COLO829 (cell line): ENCODE results near the gene SPR.

Source experiments
- DNase-seq: peaks from one replicate; pipeline ENCODE4 v3.0.0; 2012; ENCODE audit warnings: low spot score

The SPR gene

DNA sequence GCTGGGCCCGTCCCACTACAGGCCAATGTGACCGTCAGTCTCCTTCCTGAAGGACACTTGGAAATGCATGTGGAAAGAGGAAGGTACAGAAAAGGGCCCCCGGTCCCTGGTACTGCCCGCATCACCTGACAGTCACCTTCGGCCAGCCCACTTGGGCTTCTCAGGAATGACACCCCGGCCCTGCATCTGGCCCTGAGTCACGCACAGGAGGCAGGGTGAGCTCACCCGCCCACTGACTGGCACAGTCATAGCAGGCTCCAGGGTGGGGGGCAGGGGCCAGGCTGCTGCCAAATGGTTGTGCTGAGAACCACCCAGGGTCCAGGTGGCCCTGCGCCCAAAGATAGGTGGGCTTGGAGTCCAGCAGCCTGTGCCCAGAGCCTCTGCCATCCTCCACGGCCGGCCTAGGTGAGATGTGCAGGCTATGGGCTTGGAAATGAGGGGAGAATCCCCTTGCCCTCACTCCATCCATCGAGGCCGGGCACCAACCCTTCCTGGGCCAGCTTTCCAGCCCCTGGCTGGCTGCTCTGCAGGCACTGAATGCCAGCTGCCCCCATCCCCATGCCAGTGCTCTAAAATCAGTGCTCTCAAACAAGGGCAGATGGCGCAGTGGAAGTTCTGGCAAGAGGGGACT, 44.2 kb downstream of the SPR start:
- no peak for DNase-seq

DNA sequence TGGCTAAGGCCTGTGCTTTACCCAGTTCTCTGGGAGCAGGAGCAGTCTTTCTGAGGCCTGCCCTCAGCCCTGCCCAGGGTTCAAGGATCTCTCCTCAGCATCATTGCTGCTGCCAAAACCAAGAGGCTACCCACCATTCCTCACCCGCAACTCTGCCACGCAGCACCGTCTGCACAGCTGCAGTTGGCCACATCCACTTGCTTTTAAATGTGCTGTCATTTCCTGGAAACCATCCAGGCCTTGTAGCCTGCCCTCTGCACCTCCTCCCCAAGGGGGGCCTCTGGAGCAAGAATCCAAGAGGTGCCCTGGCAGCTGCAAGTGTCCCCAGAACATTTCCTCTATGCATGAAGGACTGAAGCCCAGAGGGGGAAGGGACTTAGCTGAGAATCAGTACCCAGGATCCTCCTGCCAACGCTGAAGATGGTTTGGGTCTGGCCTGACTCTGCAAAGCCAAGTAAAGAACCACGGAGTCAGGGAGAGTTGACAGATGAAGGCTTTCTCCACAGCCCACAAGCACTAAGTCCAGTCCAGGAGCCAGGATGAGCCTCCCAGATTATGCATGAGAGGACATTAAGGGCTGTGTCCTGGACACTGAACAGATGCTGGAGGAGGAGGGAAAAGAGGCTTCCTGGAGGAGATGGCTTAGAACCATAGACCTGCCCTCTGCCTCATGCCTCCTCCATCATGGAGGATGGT, 45.0 kb downstream of the SPR start:
- DNase-seq = no peak

DNA sequence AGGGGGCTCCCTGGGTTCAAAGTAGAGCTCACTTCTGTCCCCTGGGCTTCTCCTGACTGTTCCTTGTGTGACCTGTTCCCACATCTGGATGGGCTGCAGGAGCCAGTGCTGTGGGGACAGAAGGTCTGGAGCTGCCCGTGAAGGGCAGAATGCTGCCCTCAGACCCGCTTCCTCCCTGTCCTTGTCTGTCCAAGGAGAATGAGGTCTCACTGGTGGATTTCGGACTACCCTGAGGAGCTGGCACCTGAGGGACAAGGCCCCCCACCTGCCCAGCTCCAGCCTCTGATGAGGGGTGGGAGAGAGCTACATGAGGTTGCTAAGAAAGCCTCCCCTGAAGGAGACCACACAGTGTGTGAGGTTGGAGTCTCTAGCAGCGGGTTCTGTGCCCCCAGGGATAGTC, 45.6 kb downstream of the SPR start:
- DNase-seq = no peak

DNA sequence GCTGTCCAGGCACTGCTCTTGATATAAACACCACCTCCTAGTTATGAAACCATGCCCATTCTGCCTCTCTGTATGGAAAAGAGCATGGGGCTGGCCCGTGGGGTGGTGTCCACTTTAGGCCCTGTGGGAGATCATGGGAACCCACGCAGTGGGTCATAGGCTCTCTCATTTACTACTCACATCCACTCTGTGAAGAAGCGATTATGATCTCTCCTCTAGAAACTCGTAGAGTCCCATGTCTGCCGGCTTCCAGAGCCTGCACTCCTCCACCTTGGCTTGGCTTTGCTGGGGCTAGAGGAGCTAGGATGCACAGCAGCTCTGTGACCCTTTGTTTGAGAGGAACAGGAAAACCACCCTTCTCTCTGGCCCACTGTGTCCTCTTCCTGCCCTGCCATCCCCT, 46.0 kb downstream of the SPR start:
- no peak for DNase-seq

DNA sequence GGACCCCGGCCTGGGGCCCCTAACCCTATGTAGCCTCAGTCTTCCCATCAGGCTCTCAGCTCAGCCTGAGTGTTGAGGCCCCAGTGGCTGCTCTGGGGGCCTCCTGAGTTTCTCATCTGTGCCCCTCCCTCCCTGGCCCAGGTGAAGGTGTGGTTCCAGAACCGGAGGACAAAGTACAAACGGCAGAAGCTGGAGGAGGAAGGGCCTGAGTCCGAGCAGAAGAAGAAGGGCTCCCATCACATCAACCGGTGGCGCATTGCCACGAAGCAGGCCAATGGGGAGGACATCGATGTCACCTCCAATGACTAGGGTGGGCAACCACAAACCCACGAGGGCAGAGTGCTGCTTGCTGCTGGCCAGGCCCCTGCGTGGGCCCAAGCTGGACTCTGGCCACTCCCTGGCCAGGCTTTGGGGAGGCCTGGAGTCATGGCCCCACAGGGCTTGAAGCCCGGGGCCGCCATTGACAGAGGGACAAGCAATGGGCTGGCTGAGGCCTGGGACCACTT, 46.5 kb downstream of the SPR start:
- DNase-seq = no peak

DNA sequence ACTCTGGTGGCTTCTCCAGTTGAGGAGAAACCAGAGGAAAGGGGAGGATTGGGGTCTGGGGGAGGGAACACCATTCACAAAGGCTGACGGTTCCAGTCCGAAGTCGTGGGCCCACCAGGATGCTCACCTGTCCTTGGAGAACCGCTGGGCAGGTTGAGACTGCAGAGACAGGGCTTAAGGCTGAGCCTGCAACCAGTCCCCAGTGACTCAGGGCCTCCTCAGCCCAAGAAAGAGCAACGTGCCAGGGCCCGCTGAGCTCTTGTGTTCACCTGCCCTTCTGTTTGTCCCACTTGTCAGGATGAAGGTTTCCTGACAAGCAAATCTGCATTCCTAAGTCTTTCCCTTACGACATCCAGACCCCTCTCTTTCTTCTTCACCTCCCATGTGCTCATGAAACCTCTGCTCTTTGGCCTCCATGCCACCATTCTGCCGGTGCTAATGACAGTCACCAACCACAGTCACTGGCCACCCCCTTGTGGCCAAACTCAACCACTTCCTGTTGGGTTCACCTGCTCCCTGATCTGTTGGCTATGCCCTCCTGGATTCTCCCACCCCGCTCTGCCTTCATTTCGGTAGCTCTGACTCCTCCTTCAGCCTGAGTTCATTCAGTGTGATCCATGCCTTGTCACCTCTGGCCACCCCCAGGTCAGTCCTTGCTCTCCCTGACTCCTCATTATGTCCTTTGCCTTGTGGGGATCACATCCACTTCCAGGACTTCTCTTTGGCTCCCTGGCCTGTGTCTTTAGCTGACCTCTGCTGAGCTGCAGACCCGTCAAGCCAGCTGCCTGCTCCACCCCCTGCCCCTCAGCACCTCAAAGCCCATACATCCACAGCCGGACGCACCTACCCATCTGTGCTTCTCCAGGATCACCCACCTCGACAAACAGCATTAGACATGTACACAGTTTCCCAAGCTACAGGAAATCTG, 47.7 kb downstream of the SPR start:
- DNase-seq = no peak

DNA sequence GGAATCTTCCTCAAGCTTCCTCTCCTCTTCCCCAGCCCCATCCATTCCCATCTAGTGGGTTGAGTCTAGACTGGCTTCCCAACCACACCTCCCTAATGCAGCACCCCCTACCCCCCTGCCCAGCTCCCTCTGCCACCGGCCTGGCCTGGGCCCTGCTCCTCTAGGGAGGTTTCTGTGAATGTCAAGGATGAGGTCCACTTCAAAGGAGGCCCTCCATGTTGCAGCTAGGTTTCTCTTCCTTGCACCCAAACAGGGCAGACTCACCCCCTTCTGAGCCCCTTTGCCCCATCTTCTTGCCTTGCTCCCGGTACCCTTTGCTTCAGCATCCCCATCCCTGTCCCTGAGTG, 48.4 kb downstream of the SPR start:
- no peak for DNase-seq

DNA sequence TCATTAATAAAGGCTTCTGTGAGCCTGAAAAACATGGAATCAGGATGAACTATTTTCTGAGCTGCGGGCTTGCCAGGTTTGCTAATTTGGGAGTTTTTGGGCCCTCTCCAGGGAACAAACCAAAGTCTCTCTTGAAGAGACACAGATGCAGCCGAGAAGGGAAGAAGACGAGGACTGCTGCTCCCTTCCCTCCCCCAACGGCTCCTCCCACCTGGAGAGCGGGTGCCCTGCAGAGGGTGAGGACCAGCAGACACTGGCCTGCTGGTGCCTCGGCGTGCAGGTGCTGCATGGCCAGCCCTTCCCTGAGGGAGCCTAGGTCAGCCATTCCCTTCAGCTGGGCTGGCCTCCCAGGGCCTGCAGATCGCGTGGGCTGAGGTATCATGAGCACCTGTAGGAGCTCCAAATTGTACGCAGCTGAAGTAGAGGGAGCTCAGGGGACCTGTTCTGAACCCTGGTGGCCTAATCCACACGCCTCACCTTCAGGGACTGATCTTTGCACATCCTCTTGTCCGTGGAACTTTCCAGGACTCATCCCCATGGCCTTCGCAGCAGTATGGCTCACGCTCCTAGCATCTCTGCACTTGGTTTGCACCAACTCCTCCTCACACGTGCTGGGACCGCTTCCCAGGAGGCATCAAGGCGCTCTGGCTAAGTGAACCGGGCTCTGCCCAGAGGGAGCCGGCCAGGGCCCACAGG, 49.6 kb downstream of the SPR start:
- DNase-seq = no peak

DNA sequence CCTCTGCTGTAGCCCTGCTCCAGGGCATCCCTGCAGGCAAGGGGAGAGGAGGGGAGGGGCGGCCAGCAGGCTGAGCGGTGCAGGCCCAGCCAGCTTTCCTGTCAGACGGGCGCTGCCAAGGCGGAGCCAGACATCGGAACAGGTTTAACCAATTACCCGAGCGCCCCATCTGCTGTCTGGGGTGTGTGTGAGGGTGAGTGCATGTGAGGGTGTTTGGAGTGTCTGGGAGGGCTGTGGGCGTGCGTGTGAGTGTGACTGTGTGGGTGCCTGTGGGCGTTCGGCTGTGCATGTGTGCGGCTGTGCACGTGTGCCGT, 50.1 kb downstream of the SPR start:
- no peak for DNase-seq

DNA sequence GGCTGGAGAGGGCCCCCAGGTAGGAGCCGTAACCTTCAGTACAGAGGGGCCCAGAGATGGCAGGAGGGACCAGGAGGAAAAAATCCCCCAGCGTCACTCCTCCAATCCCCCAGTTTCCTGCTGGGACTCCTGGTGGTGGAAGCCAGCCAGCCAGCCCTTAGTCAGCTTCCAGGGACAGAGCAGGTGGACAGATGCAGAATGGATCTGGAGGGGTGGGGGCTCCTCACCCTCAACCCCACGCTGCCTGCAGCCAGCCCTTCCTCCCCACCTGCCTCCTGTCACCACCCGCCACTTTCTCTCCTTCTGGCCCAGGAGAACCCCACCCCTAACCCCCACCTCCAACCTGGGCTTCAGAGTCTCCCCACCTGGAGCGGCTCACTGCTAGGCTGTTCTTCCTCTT, 51.2 kb downstream of the SPR start:
- DNase-seq = no peak

DNA sequence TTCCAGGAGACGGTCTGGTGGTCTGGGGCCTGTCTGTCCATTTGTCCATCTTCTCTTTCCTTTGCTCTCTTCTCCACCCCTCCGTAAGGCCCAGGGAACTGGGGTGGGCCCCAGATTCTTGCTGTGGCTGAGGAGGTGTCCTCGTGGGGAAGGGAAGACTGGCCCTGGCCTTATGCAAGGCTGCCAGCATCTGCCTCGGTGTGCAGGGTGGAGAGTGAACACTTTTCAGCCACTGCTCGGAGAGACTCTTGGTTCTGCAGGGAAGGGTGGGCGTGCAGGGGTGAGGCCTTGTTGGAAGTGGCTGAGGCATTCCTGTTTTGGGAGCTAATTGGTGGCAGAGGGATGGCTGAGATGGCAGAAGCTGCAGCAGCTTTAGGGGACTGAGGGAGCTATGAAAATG, 53.2 kb downstream of the SPR start:
- no peak for DNase-seq

DNA sequence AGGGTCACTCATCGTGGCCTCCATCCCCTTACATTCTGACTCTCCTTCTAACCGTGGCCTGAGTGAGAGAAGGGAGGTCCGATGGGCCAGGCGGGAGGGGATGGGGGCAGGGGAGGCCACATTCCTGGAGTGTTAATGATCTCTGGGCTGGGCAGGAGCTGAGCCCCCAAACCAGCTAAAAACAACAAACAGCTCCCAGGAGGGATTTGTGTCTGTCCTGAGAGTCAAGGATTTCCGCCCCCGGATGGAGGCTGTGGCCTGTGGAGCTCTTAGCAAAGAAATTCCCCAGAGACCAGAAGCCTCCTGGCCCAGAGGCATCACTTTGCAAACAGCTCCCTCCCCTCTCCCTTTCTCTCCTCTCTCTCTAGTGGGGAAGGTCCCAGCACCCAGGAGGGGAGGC, 53.6 kb downstream of the SPR start:
- DNase-seq = peak; percentile 57
